CD14-positive monocyte (primary cell): ENCODE data around the gene CAMK2A. TPM values are rescaled to one million over a fixed set of nuclear protein-coding genes. Genes with fewer than 3 reads are reported as not detected.

Source experiments
- DNase-seq, 3 donors: peaks; one replicate each; pipeline ENCODE4 v3.0.0-alpha.2; 2011 to 2022
- H2AFZ ChIP-seq: 2 replicates; pipeline ENCODE4 v1.6.0; 2012; ENCODE audit warnings: mild to moderate bottlenecking, low read depth, low read length, inconsistent platforms; ENCODE audit not compliant: insufficient read depth, poor library complexity, severe bottlenecking
- H3K27ac ChIP-seq, 2 donors: 1 replicate in 1 of 2; 2 replicates in 1 of 2; pipeline ENCODE4 v1.5.1; 2012 to 2013; ENCODE audit warnings: low read length in 2 of 2, control low read depth in 1 of 2, inconsistent platforms in 1 of 2, low read depth in 1 of 2, mild to moderate bottlenecking in 1 of 2
- H3K27me3 ChIP-seq, 2 donors: one replicate each; pipeline versions ENCODE4 v1.6.0 to v1.6.1; 2011 to 2013; ENCODE audit warnings: low read length in 2 of 2; ENCODE audit not compliant: control insufficient read depth in 2 of 2, insufficient read depth in 2 of 2
- H3K36me3 ChIP-seq, 2 donors: replicated peaks in 1 of 2; 1 replicate in 1 of 2; 2 replicates in 1 of 2; pipeline versions ENCODE4 v1.5.1 to v1.6.1; 2012 to 2013; ENCODE audit warnings: low read length in 2 of 2, control low read depth in 1 of 2, inconsistent platforms in 1 of 2, mild to moderate bottlenecking in 1 of 2; ENCODE audit not compliant: insufficient read depth in 2 of 2, control insufficient read depth in 1 of 2
- H3K4me1 ChIP-seq, 2 donors: 1 replicate in 1 of 2; 2 replicates in 1 of 2; pipeline versions ENCODE4 v1.5.1 to v1.6.1; 2012 to 2013; ENCODE audit warnings: low read length in 2 of 2, control low read depth in 1 of 2, inconsistent platforms in 1 of 2, mild to moderate bottlenecking in 1 of 2, moderate library complexity in 1 of 2; ENCODE audit not compliant: insufficient read depth in 2 of 2, control insufficient read depth in 1 of 2
- H3K4me2 ChIP-seq: replicated peaks from 2 replicates; pipeline ENCODE3; 2012; ENCODE audit warnings: low read length, moderate library complexity, mild to moderate bottlenecking; ENCODE audit not compliant: poor library complexity, severe bottlenecking; ENCODE audit errors: extremely low read depth
- H3K4me3 ChIP-seq, 3 experiments: fragments of 200-600 bp in 1 of 3; sonication (generic) in 1 of 3; replicated peaks in 1 of 3; 1 replicate in 2 of 3; 2 replicates in 1 of 3; pipeline ENCODE4 v1.5.1; 2011 to 2013; ENCODE audit warnings: low read length in 3 of 3, mild to moderate bottlenecking in 3 of 3, control low read depth in 2 of 3, low read depth in 2 of 3, inconsistent platforms in 1 of 3, moderate library complexity in 1 of 3
- H3K79me2 ChIP-seq: 2 replicates; pipeline ENCODE4 v1.6.0; 2012; ENCODE audit warnings: mild to moderate bottlenecking, control low read depth, inconsistent platforms, low read length, moderate library complexity; ENCODE audit not compliant: insufficient read depth
- H3K9ac ChIP-seq: 2 replicates; pipeline ENCODE4 v1.6.0; 2017; ENCODE audit warnings: low read length, mild to moderate bottlenecking; ENCODE audit not compliant: insufficient read depth, poor library complexity, severe bottlenecking
- H3K9me3 ChIP-seq, 2 donors: replicated peaks in 1 of 2; 1 replicate in 1 of 2; 2 replicates in 1 of 2; pipeline versions ENCODE4 v1.5.1 to v1.6.1; 2012 to 2013; ENCODE audit warnings: low read length in 2 of 2, control low read depth in 1 of 2; ENCODE audit not compliant: control insufficient read depth in 1 of 2, insufficient read depth in 1 of 2
- H4K20me1 ChIP-seq: 2 replicates; pipeline ENCODE4 v1.6.0; 2012; ENCODE audit warnings: mild to moderate bottlenecking, low read length, control low read depth, moderate library complexity; ENCODE audit not compliant: insufficient read depth
- H3K27ac Mint-ChIP-seq, 7 donors: one replicate each; pipeline ENCODE4 v1.8.0; 2020; ENCODE audit warnings: mild to moderate bottlenecking in 7 of 7, mixed read lengths in 7 of 7, moderate library complexity in 6 of 7, inconsistent platforms in 2 of 7
- H3K27me3 Mint-ChIP-seq, 3 donors: one replicate each; pipeline ENCODE4 v1.8.0; 2021 to 2022; ENCODE audit warnings: low read depth in 3 of 3, mild to moderate bottlenecking in 3 of 3, mixed read lengths in 3 of 3, moderate library complexity in 3 of 3, inconsistent platforms in 1 of 3
- H3K36me3 Mint-ChIP-seq, 2 donors: one replicate each; pipeline ENCODE4 v1.8.0; 2020; ENCODE audit warnings: mixed read lengths in 2 of 2, inconsistent platforms in 1 of 2, mild to moderate bottlenecking in 1 of 2
- H3K4me1 Mint-ChIP-seq: one replicate; pipeline ENCODE4 v1.8.0; 2020; ENCODE audit warnings: mild to moderate bottlenecking, mixed read lengths
- H3K4me3 Mint-ChIP-seq, 2 donors: one replicate each; pipeline ENCODE4 v1.8.0; 2020; ENCODE audit warnings: mild to moderate bottlenecking in 2 of 2, mixed read lengths in 2 of 2, moderate library complexity in 1 of 2
- H3K9me3 Mint-ChIP-seq, 7 donors: one replicate each; pipeline ENCODE4 v1.8.0; 2020 to 2022; ENCODE audit warnings: mixed read lengths in 7 of 7, mild to moderate bottlenecking in 6 of 7, moderate library complexity in 6 of 7, inconsistent platforms in 2 of 7
- WGBS: methylation state at CpG from one replicate; pipeline ENCODE4 v1.1.5; 2013; ENCODE audit warnings: missing lambda C conversion rate; ENCODE audit not compliant: insufficient coverage; 5-methylcytosine and 5-hydroxymethylcytosine counted together
- intact Hi-C, 2 donors: fragments of 100-400 bp; cut with micrococcal nuclease; formaldehyde crosslinking; loops; one replicate each; pipeline versions ENCODE4 v1.15.0 to v1.15.1; 2023
- polyA plus RNA-seq, 3 donors: library from polyadenylated mRNA; depleted of rRNA in 1 of 3; unstranded in 2 of 3; stranded (reverse) in 1 of 3; fragments of 300-500 nt in 2 of 3; fragments of >200 nt in 1 of 3; fragmentation: Illumina TruSeq in 2 of 3; gene quantifications; 1 replicate in 2 of 3; 2 replicates in 1 of 3; pipeline ENCODE4 v1.2.3, GENCODE V29; 2012 to 2021
- TF ChIP-seq, protein P1 (sequence below): fragments of 200-600 bp; IDR thresholded peaks from one replicate; pipeline ENCODE4 v1.8.0; 2022; ENCODE audit warnings: antibody characterized with exemption, mild to moderate bottlenecking

The CAMK2A gene
- polyA plus RNA-seq, 3 donors: not detected

DNA sequence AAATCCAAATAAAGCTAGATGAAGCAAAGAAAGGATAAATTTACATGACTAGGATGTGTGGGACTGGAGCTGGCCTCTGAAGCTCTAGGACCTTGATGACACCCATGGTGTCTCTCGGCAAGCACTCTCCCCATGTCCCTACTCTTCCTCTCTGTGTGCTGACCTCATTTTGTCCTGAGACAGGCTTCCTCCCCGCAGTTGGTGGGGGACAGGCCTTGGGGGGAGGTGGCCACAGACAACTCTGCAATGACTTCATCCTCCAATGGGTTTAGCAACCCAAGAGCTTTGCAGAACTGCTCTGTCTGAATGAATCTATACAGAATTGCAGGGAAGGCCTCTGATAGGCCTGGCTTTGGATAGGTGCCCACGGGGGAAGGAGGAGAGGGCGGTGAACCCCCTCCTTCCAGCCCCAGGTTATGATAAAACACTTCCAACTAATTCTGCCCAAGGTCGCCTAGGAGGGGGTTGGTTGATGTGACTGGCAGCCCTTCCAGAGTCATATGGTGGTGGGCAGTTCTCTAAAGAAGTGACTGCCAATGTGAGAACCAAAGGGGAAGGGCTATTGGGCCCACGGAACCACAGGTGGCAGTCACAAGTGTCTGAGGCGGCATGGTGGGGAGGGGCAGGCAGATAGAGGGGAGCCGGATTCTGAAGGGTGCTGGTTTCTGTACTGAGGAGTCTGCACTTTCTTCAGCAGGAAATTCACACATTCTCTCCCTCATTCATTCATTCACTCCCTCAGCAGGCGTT lies 93.7 kb downstream of the CAMK2A start:
- H3K9me3 Mint-ChIP-seq: peaks cover 0 to 3% (median 0%) of the 10 kb centered on the region in 7 donors
- H3K9ac ChIP-seq: no peak overlapping the region
- no peaks in the 10 kb centered on the region for H3K4me1 Mint-ChIP-seq
- H3K36me3 ChIP-seq: no peaks in the 10 kb centered on the region
- H3K4me3 Mint-ChIP-seq: no peak overlapping the region
- TF ChIP-seq, protein P1, sequence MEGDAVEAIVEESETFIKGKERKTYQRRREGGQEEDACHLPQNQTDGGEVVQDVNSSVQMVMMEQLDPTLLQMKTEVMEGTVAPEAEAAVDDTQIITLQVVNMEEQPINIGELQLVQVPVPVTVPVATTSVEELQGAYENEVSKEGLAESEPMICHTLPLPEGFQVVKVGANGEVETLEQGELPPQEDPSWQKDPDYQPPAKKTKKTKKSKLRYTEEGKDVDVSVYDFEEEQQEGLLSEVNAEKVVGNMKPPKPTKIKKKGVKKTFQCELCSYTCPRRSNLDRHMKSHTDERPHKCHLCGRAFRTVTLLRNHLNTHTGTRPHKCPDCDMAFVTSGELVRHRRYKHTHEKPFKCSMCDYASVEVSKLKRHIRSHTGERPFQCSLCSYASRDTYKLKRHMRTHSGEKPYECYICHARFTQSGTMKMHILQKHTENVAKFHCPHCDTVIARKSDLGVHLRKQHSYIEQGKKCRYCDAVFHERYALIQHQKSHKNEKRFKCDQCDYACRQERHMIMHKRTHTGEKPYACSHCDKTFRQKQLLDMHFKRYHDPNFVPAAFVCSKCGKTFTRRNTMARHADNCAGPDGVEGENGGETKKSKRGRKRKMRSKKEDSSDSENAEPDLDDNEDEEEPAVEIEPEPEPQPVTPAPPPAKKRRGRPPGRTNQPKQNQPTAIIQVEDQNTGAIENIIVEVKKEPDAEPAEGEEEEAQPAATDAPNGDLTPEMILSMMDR: no peak
- intact Hi-C loops: no loop called here
- no peak overlapping the region for H2AFZ ChIP-seq
- H3K4me2 ChIP-seq: no peak overlapping the region
- whole genome bisulfite sequencing: 89% methylated on average over 1 of the region's 9 CpGs
- H3K79me2 ChIP-seq: no peaks in the 10 kb centered on the region
- no peak overlapping the region for H3K27ac Mint-ChIP-seq
- H3K36me3 Mint-ChIP-seq: no peaks in the 10 kb centered on the region
- no peak for DNase-seq
- no peaks in the 10 kb centered on the region for H3K4me1 ChIP-seq
- H3K27me3 ChIP-seq: peaks cover 2 to 19% of the 10 kb centered on the region in 2 donors
- no peaks in the 10 kb centered on the region for H4K20me1 ChIP-seq
- no peak overlapping the region for H3K27ac ChIP-seq
- peaks cover 29 to 42% (median 36%) of the 10 kb centered on the region in 3 donors for H3K27me3 Mint-ChIP-seq
- no peaks in the 10 kb centered on the region for H3K9me3 ChIP-seq
- H3K4me3 ChIP-seq: no peak overlapping the region

DNA sequence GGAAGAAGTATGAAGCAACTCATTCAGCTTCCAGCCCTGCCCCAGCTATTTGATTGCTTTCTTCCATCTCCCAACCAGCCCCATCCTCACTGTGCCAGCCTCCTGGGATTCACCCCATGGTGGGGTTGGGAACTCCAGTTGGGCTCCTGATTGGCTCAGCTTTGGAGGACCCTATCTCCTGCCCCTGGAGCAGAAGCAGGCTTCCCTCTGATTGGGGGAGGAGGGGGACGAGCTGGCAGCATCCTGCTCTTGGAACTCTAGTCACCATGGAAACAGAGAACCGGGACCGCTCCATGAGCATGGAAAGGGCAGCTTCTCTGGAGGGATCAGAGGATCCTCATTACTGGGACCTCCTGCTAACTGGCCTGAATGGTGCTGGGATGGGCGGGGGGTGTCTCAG lies 97.1 kb downstream of the CAMK2A start:
- Mint-ChIP-seq H3K27me3 (peaks cover 45 to 61% (median 55%) of the 10 kb centered on the region in 3 donors), H3K9me3 (peaks cover 0 to 3% (median 0%) of the 10 kb centered on the region in 7 donors), H3K27ac (peak overlapping the region in 1 of 7 donors; percentile 7), H3K36me3 (no peaks in the 10 kb centered on the region), H3K4me3 (no peak overlapping the region), H3K4me1 (peaks cover 8% of the 10 kb centered on the region)
- 100% methylated on average over 2 of the region's 4 CpGs for WGBS
- Histone ChIP-seq H3K4me2 (no peak overlapping the region), H3K4me1 (no peaks in the 10 kb centered on the region), H2AFZ (no peak overlapping the region), H3K9me3 (no peaks in the 10 kb centered on the region), H4K20me1 (no peaks in the 10 kb centered on the region), H3K4me3 (no peak overlapping the region), H3K36me3 (no peaks in the 10 kb centered on the region), H3K27ac (no peak overlapping the region), H3K9ac (no peak overlapping the region), H3K27me3 (peaks cover 24 to 46% of the 10 kb centered on the region in 2 donors), H3K79me2 (no peaks in the 10 kb centered on the region)
- TF ChIP-seq, protein P1: no peak
- no peak for DNase-seq
- intact Hi-C loops: no loop called here
